Ovary (tissue), 9 donors: Measurements from ENCODE around the gene SLC38A11. TPM values are rescaled to one million over a fixed set of nuclear protein-coding genes. Genes with fewer than 3 reads are reported as not detected.

Experiments used
- DNase-seq, 5 donors: peaks; one replicate each; pipeline ENCODE4 v3.0.0-alpha.2; 2019 to 2020
- H3K27ac ChIP-seq, 2 donors: fragments of 200-600 bp; one replicate each; pipeline versions ENCODE4 v1.5.1 to v1.8.0; 2019 to 2022
- H3K27me3 ChIP-seq: fragments of 200-600 bp; one replicate; pipeline ENCODE4 v1.8.0; 2022
- H3K36me3 ChIP-seq: fragments of 200-600 bp; sonication (generic); one replicate; pipeline ENCODE4 v1.5.1; 2019
- H3K4me1 ChIP-seq: one replicate; pipeline ENCODE4 v1.8.1; 2013; ENCODE audit warnings: mild to moderate bottlenecking, moderate library complexity; ENCODE audit not compliant: insufficient read depth
- H3K4me3 ChIP-seq: fragments of 200-600 bp; sonication (generic); one replicate; pipeline ENCODE4 v1.5.1; 2017
- H3K9me3 ChIP-seq, 2 donors: fragments of 200-600 bp in 1 of 2; sonication (generic) in 1 of 2; one replicate each; pipeline versions ENCODE4 v1.5.1 to v1.8.1; 2013 to 2019; ENCODE audit warnings: mild to moderate bottlenecking in 1 of 2, moderate library complexity in 1 of 2
- CTCF ChIP-seq, 3 donors: fragments of 450-650 bp in 2 of 3; fragments of 200-600 bp in 1 of 3; IDR thresholded peaks; one replicate each; pipeline versions ENCODE4 v1.5.1 to v1.8.0; 2016 to 2022; ENCODE audit warnings: antibody characterized with exemption in 3 of 3, mild to moderate bottlenecking in 1 of 3
- EP300 ChIP-seq: sonication (generic); formaldehyde crosslinking; IDR thresholded peaks from one replicate; pipeline ENCODE4 v1.6.1; 2017; ENCODE audit warnings: antibody characterized with exemption
- POLR2A ChIP-seq: fragments of 450-650 bp; IDR thresholded peaks from one replicate; pipeline ENCODE4 v1.6.1; 2017; ENCODE audit warnings: antibody characterized with exemption, mild to moderate bottlenecking, moderate library complexity
- WGBS, 3 donors: extraction: QIAGEN DNeasy Blood & Tissue Kit in 1 of 3; methylation state at CpG; one replicate each; pipeline versions ENCODE4 v1.1.5 to v1.1.7; 2013 to 2017; 5-methylcytosine and 5-hydroxymethylcytosine counted together
- intact Hi-C, 4 donors: fragments of 100-400 bp; cut with DNase I; formaldehyde crosslinking; loops; one replicate each; pipeline versions ENCODE4 v1.11.0 to v1.15.1; 2022 to 2023
- polyA plus RNA-seq, 2 donors: library from polyadenylated mRNA; stranded (reverse); fragments of 200-250 nt in 1 of 2; fragments of 350-450 nt in 1 of 2; fragmentation: Illumina TruSeq in 1 of 2; extraction: RNeasy Lipid Tissue Mini Kit (QIAGEN cat#74804) in 1 of 2; gene quantifications; one replicate each; pipeline ENCODE4 v1.2.3, GENCODE V29; 2013 to 2014
- total RNA-seq, 7 donors: library from RNA; depleted of rRNA in 2 of 7; stranded (reverse); fragments of >200 nt in 2 of 7; fragmentation: NEBNext Ultra II Directional in 3 of 7; extraction: Animal tissue kit (Norgen Biotek cat#: 25700) in 3 of 7; gene quantifications; one replicate each; pipeline versions ENCODE4 v1.1.0 to v1.2.4, GENCODE V29; 2016 to 2023
- donor health status: DM: no; HTN: no; CAD: no; lungs with moderate emphysema.
- donor health status: DM: no; HTN: no; CAD: no.
- donor health status: Bipolar disorder and iron deficiency.
- donor health status: DM: yes; HTN: yes; CAD: no.
- donor health status: DM: no; HTN: no; CAD: no.
- donor health status: DM: yes; HTN: yes; CAD: no.

Gene SLC38A11
- total and polyA plus RNA-seq, 9 donors: 0.19 to 3.0 (median 0.96) TPM; not detected in 3

- no peaks in the 10 kb centered on the region for H3K36me3 ChIP-seq
- intact Hi-C loops: no loop called here
- WGBS, 3 donors: 100% methylated on average over 1 of the region's 1 CpG
- no peaks in the 10 kb centered on the region for H3K27me3 ChIP-seq
- no peak overlapping the region for H3K4me3 ChIP-seq
- TF ChIP-seq POLR2A: no peak
- no peak for TF ChIP-seq EP300
- TF ChIP-seq CTCF (IDR thresholded peaks at IDR 0.05): no peak
- no peak for DNase-seq
- H3K27ac ChIP-seq: peak overlapping the region in 1 of 2 donors; percentile 77
- no peaks in the 10 kb centered on the region for H3K9me3 ChIP-seq
- peaks cover 8% of the 10 kb centered on the region for H3K4me1 ChIP-seq
These were observed 73.8 kb downstream of the SLC38A11 start for GRCh38 chr2:164881524-164881923.

DNA sequence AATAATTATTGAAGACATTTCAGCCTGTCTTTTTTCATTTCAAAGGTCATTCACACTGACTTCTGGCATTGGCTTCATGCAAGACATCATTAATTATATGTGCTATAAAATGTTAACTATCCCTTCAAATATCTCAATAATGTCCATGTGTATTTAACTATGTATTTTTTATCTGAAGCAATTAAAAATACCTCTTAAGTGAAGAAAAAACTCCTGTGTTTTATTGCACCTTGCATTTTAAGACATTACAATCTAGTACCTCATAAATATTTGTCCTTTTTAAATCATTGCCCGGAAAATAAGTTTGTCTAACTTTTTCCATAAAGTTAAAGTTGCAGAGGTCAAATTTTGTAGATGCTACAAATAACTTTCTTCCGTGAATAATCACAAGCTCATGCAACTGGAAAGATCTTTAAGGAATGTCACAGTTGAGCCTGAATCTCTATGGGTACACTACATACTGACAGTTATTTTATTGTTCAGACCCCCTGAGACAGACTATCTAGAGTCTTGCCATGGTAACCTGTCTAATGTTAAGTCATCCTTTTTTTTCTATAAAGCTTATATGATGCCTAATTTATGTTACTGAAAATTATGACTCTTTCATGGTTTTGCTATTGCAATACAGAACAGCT, 75.3 kb downstream of the SLC38A11 start:
- H3K36me3 ChIP-seq: no peaks in the 10 kb centered on the region
- DNase-seq: no peak
- TF ChIP-seq POLR2A (no peak), EP300 (no peak), CTCF (IDR thresholded peaks at IDR 0.05) (no peak)
- WGBS, 3 donors: 53 to 68% (median 55%) methylated on average over 2 of the region's 2 CpGs
- no peak overlapping the region for H3K4me3 ChIP-seq
- H3K27me3 ChIP-seq: no peaks in the 10 kb centered on the region
- H3K27ac ChIP-seq: no peak overlapping the region
- no peaks in the 10 kb centered on the region for H3K9me3 ChIP-seq
- intact Hi-C loops: no loop called here
- peaks cover 8% of the 10 kb centered on the region for H3K4me1 ChIP-seq

GRCh38 chr2:164877927-164878326, 77.4 kb downstream of the SLC38A11 start:
- H3K36me3 ChIP-seq: no peaks in the 10 kb centered on the region
- no peak overlapping the region for H3K27ac ChIP-seq
- no peak for TF ChIP-seq EP300
- TF ChIP-seq CTCF (IDR thresholded peaks at IDR 0.05): no peak
- no peak for TF ChIP-seq POLR2A
- H3K9me3 ChIP-seq: no peaks in the 10 kb centered on the region
- H3K27me3 ChIP-seq: no peaks in the 10 kb centered on the region
- peaks cover 8% of the 10 kb centered on the region for H3K4me1 ChIP-seq
- intact Hi-C loops: no loop called here
- H3K4me3 ChIP-seq: no peak overlapping the region
- no peak for DNase-seq

GRCh38 chr2:164877169-164877568, 78.2 kb downstream of the SLC38A11 start:
- TF ChIP-seq EP300 (no peak), CTCF (IDR thresholded peaks at IDR 0.05) (no peak), POLR2A (no peak)
- Histone ChIP-seq H3K4me1 (peaks cover 8% of the 10 kb centered on the region), H3K4me3 (no peak overlapping the region), H3K27me3 (no peaks in the 10 kb centered on the region), H3K9me3 (no peaks in the 10 kb centered on the region), H3K36me3 (no peaks in the 10 kb centered on the region), H3K27ac (no peak overlapping the region)
- 93 to 96% (median 95%) methylated on average over 4 of the region's 4 CpGs for WGBS, 3 donors
- no peak for DNase-seq
- intact Hi-C loops: no loop called here
